ENCODE results near the gene RCBTB2.

- no peak for TF ChIP-seq CTCF (IDR thresholded peaks at IDR 0.05)
- no peak for TF ChIP-seq POLR2A (IDR thresholded peaks at IDR 0.05)
Measured at GRCh38 chr13:48514793-48515192, 18.1 kb downstream of the RCBTB2 start.

Measured in testis (tissue), 2 donors.